HL-60 (cell line): ENCODE data around the gene SOS2.

Experiments
- DNase-seq, 2 experiments: peaks; one replicate each; pipeline ENCODE4 v3.0.0-alpha.2; 2010 to 2020; ENCODE audit warnings: low read depth in 1 of 2, low spot score in 1 of 2
- H3K27ac ChIP-seq: fragments of 250-450 bp; sonication (Bioruptor Pico); replicated peaks from 2 replicates; pipeline ENCODE4 v1.5.1; 2020; ENCODE audit warnings: mild to moderate bottlenecking, moderate library complexity
- H3K27me3 ChIP-seq: fragments of 250-450 bp; sonication (Bioruptor Pico); 2 replicates; pipeline ENCODE4 v1.5.1; 2021; ENCODE audit warnings: mild to moderate bottlenecking, moderate library complexity; ENCODE audit not compliant: insufficient read depth, poor library complexity, severe bottlenecking
- H3K4me3 ChIP-seq: replicated peaks from 2 replicates; pipeline ENCODE4 v1.5.1; 2011; ENCODE audit warnings: mild to moderate bottlenecking, control low read depth, low read length; ENCODE audit not compliant: insufficient read depth
- CTCF ChIP-seq: IDR thresholded peaks from one replicate; pipeline ENCODE4 v1.5.1; 2011; ENCODE audit warnings: low read length, control low read depth, inconsistent platforms; ENCODE audit not compliant: insufficient read depth
- GABPA ChIP-seq: IDR thresholded peaks from 2 replicates; pipeline ENCODE4 v1.6.1; 2012; ENCODE audit warnings: low read depth
- POLR2AphosphoS5 ChIP-seq: IDR thresholded peaks from 2 replicates; pipeline ENCODE4 v1.6.1; 2012; ENCODE audit warnings: low read depth
- REST ChIP-seq: IDR thresholded peaks from 2 replicates; pipeline ENCODE4 v1.6.1; 2012; ENCODE audit warnings: low read depth; ENCODE audit not compliant: insufficient replicate concordance
- SPI1 ChIP-seq: IDR thresholded peaks from 2 replicates; pipeline ENCODE4 v1.6.1; 2012; ENCODE audit warnings: low read depth, mild to moderate bottlenecking, borderline replicate concordance

Gene SOS2

DNA sequence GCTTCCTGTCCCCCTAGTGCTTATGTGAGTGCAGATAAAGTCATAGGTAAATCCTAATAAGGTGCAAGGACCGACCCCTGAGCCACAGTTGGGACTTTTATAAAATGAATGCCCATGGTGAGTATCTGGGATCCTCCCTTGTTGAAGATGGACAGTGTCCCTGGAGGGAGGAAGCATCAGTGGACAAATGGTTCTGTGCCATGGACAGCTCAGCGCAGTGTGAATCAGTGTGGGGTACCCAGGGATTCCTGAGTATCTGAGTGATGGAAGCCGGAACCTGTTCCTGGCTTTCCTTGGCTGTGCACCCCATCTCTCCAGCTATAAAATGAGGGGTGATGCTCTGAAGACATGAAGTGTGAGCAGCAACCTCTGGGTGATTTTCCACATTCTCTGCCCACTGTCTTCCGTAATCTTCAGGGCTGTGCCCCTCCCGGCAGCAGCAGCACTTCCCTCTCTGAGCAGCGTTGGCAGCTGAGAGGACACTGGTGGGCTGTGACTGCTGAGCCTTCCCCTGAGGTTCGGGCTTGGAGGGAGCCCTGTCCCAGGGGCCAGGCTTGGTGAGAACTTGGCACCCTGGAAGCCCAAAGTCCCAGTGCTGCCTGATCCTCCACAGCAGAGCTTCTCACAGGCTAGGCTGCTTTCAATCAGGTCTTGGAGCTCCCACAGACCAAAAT, 140.0 kb downstream of the SOS2 start:
- Histone ChIP-seq H3K27ac (no peak overlapping the region), H3K27me3 (no peaks in the 10 kb centered on the region), H3K4me3 (no peak overlapping the region)
- peak in 1 of 2 experiments; percentile 20 for DNase-seq
- no peak for TF ChIP-seq POLR2AphosphoS5
- TF ChIP-seq SPI1, result no peak
- no peak for TF ChIP-seq REST
- no peak for TF ChIP-seq CTCF

- Histone ChIP-seq H3K27me3 (no peaks in the 10 kb centered on the region), H3K4me3 (no peak overlapping the region), H3K27ac (no peak overlapping the region)
- DNase-seq, result no peak
- TF ChIP-seq CTCF, result no peak
- TF ChIP-seq GABPA, result no peak
- TF ChIP-seq POLR2AphosphoS5, result no peak
- TF ChIP-seq SPI1, result no peak
- TF ChIP-seq REST, result no peak
Observed at GRCh38 chr14:50089208-50089607, 142.2 kb downstream of the SOS2 start.

GRCh38 chr14:50088731-50089130, 142.6 kb downstream of the SOS2 start:
- Histone ChIP-seq H3K4me3 (no peak overlapping the region), H3K27me3 (no peaks in the 10 kb centered on the region), H3K27ac (no peak overlapping the region)
- TF ChIP-seq CTCF (no peak), POLR2AphosphoS5 (no peak), REST (no peak), GABPA (no peak), SPI1 (no peak)
- DNase-seq, result no peak
